HFF-Myc (cell line): ENCODE results near the gene OR5AC2.

Experiments
- DNase-seq: peaks from one replicate; pipeline ENCODE4 v3.0.0-alpha.2; 2011; ENCODE audit warnings: low read depth; ENCODE audit errors: extremely low read depth
- H3K4me3 ChIP-seq: replicated peaks from 2 replicates; pipeline ENCODE4 v1.5.1; 2011; ENCODE audit warnings: low read depth, mild to moderate bottlenecking, control low read depth, low read length
- TF ChIP-seq, protein P1 (sequence below): IDR thresholded peaks from 2 replicates; pipeline ENCODE4 v1.5.1; 2012; ENCODE audit warnings: mild to moderate bottlenecking, low read depth, low read length, control low read depth; ENCODE audit errors: missing control alignments

OR5AC2 gene, protein sequence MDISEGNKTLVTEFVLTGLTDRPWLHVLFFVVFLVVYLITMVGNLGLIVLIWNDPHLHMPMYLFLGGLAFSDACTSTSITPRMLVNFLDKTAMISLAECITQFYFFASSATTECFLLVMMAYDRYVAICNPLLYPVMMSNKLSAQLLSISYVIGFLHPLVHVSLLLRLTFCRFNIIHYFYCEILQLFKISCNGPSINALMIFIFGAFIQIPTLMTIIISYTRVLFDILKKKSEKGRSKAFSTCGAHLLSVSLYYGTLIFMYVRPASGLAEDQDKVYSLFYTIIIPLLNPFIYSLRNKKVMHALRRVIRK

DNA sequence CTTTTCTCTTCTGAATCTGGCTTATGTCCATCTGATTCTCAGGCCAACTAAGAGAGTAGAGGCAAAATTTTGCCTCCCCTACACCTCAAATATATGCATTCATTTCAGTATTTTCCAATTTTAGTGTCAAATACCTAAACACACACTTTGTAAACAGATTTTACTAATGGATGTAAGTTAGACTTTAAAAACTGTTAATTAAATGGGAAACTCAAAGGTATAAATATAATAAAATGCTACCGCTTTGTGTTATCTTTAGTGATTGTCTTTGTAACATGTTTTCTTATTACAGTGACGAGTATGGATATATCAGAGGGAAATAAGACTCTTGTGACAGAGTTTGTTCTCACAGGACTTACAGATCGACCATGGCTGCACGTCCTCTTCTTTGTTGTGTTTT lies at the start of gene OR5AC2:
Gene OR5AC2 (plus strand): TSS at position 301 of the 400 bp plus-strand sequence. CDS start 0 bp downstream, at position 301.
- no peak within 1 kb of the TSS for H3K4me3 ChIP-seq
- TF ChIP-seq, protein P1, sequence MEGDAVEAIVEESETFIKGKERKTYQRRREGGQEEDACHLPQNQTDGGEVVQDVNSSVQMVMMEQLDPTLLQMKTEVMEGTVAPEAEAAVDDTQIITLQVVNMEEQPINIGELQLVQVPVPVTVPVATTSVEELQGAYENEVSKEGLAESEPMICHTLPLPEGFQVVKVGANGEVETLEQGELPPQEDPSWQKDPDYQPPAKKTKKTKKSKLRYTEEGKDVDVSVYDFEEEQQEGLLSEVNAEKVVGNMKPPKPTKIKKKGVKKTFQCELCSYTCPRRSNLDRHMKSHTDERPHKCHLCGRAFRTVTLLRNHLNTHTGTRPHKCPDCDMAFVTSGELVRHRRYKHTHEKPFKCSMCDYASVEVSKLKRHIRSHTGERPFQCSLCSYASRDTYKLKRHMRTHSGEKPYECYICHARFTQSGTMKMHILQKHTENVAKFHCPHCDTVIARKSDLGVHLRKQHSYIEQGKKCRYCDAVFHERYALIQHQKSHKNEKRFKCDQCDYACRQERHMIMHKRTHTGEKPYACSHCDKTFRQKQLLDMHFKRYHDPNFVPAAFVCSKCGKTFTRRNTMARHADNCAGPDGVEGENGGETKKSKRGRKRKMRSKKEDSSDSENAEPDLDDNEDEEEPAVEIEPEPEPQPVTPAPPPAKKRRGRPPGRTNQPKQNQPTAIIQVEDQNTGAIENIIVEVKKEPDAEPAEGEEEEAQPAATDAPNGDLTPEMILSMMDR, result no peak
- DNase-seq, result no peak

GRCh38 chr3:98038286-98038685 lies 48.7 kb upstream of the OR5AC2 start:
- DNase-seq, result no peak
- TF ChIP-seq, protein P1, result no peak
- no peak overlapping the region for H3K4me3 ChIP-seq

- TF ChIP-seq, protein P1, result no peak
- no peak overlapping the region for H3K4me3 ChIP-seq
- DNase-seq, result no peak
Measured at GRCh38 chr3:98038876-98039275, 48.1 kb upstream of the OR5AC2 start.

GRCh38 chr3:98039322-98040024 lies 47.5 kb upstream of the OR5AC2 start:
- H3K4me3 ChIP-seq, result peak overlapping the region; percentile 25; the same call in 1 of the 2 replicates
- TF ChIP-seq, protein P1, result peak; percentile 85

GRCh38 chr3:98041350-98041749 lies 45.6 kb upstream of the OR5AC2 start:
- H3K4me3 ChIP-seq, result no peak overlapping the region
- TF ChIP-seq, protein P1, result no peak
- no peak for DNase-seq

More at GRCh38 chr3:98039322-98040024, 47.5 kb upstream of the OR5AC2 start:
- DNase-seq, result peak; percentile 77

GRCh38 chr3:98048586-98048985 lies 38.4 kb upstream of the OR5AC2 start:
- TF ChIP-seq, protein P1, result no peak
- no peak for DNase-seq
- no peak overlapping the region for H3K4me3 ChIP-seq
